MM.1S (cell line): ENCODE measurements around the gene PDE3B.

ENCODE experiments used
- DNase-seq: peaks from one replicate; pipeline ENCODE4 v3.0.0-alpha.2; 2015
- H2AFZ ChIP-seq: fragments of 300-600 bp; sonication (generic); 2 replicates; pipeline ENCODE4 v1.6.0; 2016; ENCODE audit warnings: antibody characterized with exemption, low read length
- H3F3A ChIP-seq: fragments of 300-600 bp; sonication (generic); 2 replicates; pipeline ENCODE4 v1.6.1; 2016; ENCODE audit warnings: mild to moderate bottlenecking, antibody characterized with exemption, low read length, moderate library complexity, mixed read lengths; ENCODE audit not compliant: insufficient read depth
- H3K27ac ChIP-seq: fragments of 300-600 bp; sonication (generic); 2 replicates; pipeline ENCODE4 v1.5.1; 2016; ENCODE audit warnings: mild to moderate bottlenecking, low read length
- H3K27me3 ChIP-seq: fragments of 300-600 bp; sonication (generic); replicated peaks from 2 replicates; pipeline ENCODE4 v1.6.0; 2016; ENCODE audit warnings: low read length; ENCODE audit not compliant: insufficient read depth
- H3K36me3 ChIP-seq: fragments of 300-600 bp; sonication (generic); replicated peaks from 2 replicates; pipeline ENCODE4 v1.6.1; 2016; ENCODE audit warnings: mild to moderate bottlenecking, low read length, mixed read lengths; ENCODE audit not compliant: insufficient read depth
- H3K4me1 ChIP-seq: fragments of 300-600 bp; sonication (generic); 2 replicates; pipeline ENCODE4 v1.6.1; 2016; ENCODE audit warnings: low read length, mixed read lengths
- H3K4me2 ChIP-seq: fragments of 300-600 bp; sonication (generic); 2 replicates; pipeline ENCODE4 v1.6.0; 2016; ENCODE audit warnings: low read depth, low read length
- H3K4me3 ChIP-seq: fragments of 300-600 bp; sonication (generic); 2 replicates; pipeline ENCODE4 v1.5.1; 2016; ENCODE audit warnings: low read length, mixed read lengths
- H3K79me2 ChIP-seq: fragments of 300-600 bp; sonication (generic); 2 replicates; pipeline ENCODE4 v1.6.1; 2016; ENCODE audit warnings: mixed run types, low read length, mixed read lengths
- H3K9ac ChIP-seq: fragments of 300-600 bp; sonication (generic); 2 replicates; pipeline ENCODE4 v1.6.1; 2016; ENCODE audit warnings: low read length, mixed read lengths
- H3K9me2 ChIP-seq: fragments of 300-600 bp; sonication (generic); replicated peaks from 2 replicates; pipeline ENCODE4 v1.6.1; 2016; ENCODE audit warnings: mild to moderate bottlenecking, low read length, mixed read lengths; ENCODE audit not compliant: insufficient read depth
- H3K9me3 ChIP-seq: fragments of 300-600 bp; sonication (generic); replicated peaks from 2 replicates; pipeline ENCODE4 v1.6.1; 2016; ENCODE audit warnings: mild to moderate bottlenecking, low read length, mixed read lengths; ENCODE audit not compliant: insufficient read depth
- H4K20me1 ChIP-seq: fragments of 300-600 bp; sonication (generic); 2 replicates; pipeline ENCODE4 v1.6.1; 2016; ENCODE audit warnings: mild to moderate bottlenecking, low read length, moderate library complexity, mixed read lengths; ENCODE audit not compliant: insufficient read depth
- EZH2 ChIP-seq: fragments of 300-600 bp; sonication (generic); optimal IDR thresholded peaks from 2 replicates; pipeline ENCODE3; 2017; ENCODE audit warnings: low read depth, mild to moderate bottlenecking, antibody characterized with exemption, low read length, mixed read lengths
- EZH2phosphoT487 ChIP-seq: fragments of 300-600 bp; sonication (generic); IDR thresholded peaks from 2 replicates; pipeline ENCODE4 v1.6.1; 2018; ENCODE audit warnings: antibody characterized with exemption, low read length
- TF ChIP-seq, protein P1 (sequence below): fragments of 300-600 bp; sonication (generic); IDR thresholded peaks from 2 replicates; pipeline ENCODE4 v1.5.1; 2016; ENCODE audit warnings: antibody characterized with exemption, low read length, mixed read lengths

Gene PDE3B

GRCh38 chr11:14617241-14618027, 26.2 kb upstream of the PDE3B start:
- H3K4me3 ChIP-seq = no peak overlapping the region
- H3K4me1 ChIP-seq = no peaks in the 10 kb centered on the region
- H3K79me2 ChIP-seq = no peaks in the 10 kb centered on the region
- H2AFZ ChIP-seq = no peak overlapping the region
- H3F3A ChIP-seq = no peaks in the 10 kb centered on the region
- TF ChIP-seq EZH2phosphoT487 = no peak
- TF ChIP-seq, protein P1, sequence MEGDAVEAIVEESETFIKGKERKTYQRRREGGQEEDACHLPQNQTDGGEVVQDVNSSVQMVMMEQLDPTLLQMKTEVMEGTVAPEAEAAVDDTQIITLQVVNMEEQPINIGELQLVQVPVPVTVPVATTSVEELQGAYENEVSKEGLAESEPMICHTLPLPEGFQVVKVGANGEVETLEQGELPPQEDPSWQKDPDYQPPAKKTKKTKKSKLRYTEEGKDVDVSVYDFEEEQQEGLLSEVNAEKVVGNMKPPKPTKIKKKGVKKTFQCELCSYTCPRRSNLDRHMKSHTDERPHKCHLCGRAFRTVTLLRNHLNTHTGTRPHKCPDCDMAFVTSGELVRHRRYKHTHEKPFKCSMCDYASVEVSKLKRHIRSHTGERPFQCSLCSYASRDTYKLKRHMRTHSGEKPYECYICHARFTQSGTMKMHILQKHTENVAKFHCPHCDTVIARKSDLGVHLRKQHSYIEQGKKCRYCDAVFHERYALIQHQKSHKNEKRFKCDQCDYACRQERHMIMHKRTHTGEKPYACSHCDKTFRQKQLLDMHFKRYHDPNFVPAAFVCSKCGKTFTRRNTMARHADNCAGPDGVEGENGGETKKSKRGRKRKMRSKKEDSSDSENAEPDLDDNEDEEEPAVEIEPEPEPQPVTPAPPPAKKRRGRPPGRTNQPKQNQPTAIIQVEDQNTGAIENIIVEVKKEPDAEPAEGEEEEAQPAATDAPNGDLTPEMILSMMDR = no peak
- TF ChIP-seq EZH2 = no peak
- H3K4me2 ChIP-seq = no peak overlapping the region
- no peak overlapping the region for H3K27ac ChIP-seq
- H4K20me1 ChIP-seq = no peaks in the 10 kb centered on the region
- no peaks in the 10 kb centered on the region for H3K9me3 ChIP-seq
- no peak overlapping the region for H3K9ac ChIP-seq
- no peak for DNase-seq
- H3K36me3 ChIP-seq = no peaks in the 10 kb centered on the region
- no peaks in the 10 kb centered on the region for H3K9me2 ChIP-seq
- H3K27me3 ChIP-seq = no peaks in the 10 kb centered on the region

DNA sequence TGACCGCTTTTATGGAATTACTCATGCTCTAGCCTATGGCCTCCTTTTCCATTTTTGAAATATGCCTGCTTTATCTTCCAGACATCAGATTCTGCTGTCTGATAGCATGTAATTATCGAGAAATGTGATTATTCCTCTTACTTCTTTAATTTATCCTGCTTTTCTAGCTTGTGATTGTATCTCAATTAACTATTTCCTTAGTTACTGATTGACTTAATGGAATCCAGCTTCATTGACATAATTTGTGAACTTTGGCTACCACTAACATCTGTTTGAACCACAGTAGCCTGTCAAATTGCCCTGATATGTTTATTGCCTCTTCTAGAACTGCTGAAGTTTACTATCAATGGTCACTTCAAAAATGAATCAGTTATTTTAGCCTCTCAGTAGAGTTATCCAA, 25.5 kb upstream of the PDE3B start:
- H4K20me1 ChIP-seq = no peaks in the 10 kb centered on the region
- DNase-seq = no peak
- no peaks in the 10 kb centered on the region for H3K4me1 ChIP-seq
- H3K4me2 ChIP-seq = no peak overlapping the region
- H3K9me2 ChIP-seq = no peaks in the 10 kb centered on the region
- H3K36me3 ChIP-seq = no peaks in the 10 kb centered on the region
- H3K4me3 ChIP-seq = no peak overlapping the region
- no peak overlapping the region for H3K9ac ChIP-seq
- no peaks in the 10 kb centered on the region for H3F3A ChIP-seq
- no peaks in the 10 kb centered on the region for H3K79me2 ChIP-seq
- no peak overlapping the region for H2AFZ ChIP-seq
- H3K9me3 ChIP-seq = no peaks in the 10 kb centered on the region
- TF ChIP-seq EZH2 (no peak), EZH2phosphoT487 (no peak)
- TF ChIP-seq, protein P1 = no peak
- no peaks in the 10 kb centered on the region for H3K27me3 ChIP-seq
- H3K27ac ChIP-seq = no peak overlapping the region

DNA sequence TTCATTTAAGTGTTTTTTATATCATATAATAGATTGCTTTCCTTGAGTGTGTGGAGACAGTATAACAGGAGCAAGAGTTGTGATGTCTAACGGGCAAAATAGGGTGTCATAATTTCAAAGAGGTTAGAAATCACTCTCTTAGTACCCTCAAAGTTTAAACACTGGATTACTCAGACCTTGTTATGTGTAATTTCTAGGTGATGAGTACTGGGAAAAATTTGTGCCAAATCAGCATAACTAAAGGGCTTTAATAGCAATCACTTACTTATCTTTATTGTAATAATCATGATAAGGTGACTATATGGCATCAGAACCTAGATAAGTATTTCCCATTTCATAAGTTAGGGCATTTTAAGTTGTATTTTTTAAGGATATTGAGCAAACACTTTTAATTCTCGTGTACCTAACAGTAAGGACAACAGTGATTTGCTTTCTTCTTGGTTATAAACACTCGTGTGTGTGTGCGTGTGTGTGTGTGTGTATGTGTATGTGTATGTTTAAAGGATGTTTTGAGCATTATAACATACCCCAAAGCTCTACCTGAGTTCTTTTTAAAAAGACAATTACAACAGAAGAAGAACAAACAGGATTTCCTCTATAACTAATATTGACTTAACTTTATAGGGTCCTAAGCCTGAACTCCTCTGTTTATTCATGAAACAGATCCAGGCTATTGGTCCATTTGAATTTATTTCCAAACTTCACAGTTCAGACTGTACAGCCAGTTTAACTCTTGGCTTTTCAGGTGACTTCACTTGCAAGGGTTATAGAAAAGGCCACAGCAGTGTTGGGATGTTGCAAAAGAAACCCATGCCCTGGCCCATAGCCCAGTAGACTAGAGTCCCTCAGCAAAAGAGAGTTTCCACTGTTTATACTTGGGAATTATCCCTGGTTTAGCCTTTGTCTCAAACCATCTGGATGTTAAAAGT, 23.7 kb upstream of the PDE3B start:
- H3K27me3 ChIP-seq = no peaks in the 10 kb centered on the region
- H3K27ac ChIP-seq = no peak overlapping the region
- no peaks in the 10 kb centered on the region for H3K4me1 ChIP-seq
- no peaks in the 10 kb centered on the region for H3F3A ChIP-seq
- no peaks in the 10 kb centered on the region for H3K9me3 ChIP-seq
- H3K4me3 ChIP-seq = no peak overlapping the region
- H3K4me2 ChIP-seq = no peak overlapping the region
- H4K20me1 ChIP-seq = no peaks in the 10 kb centered on the region
- no peaks in the 10 kb centered on the region for H3K9me2 ChIP-seq
- no peak overlapping the region for H2AFZ ChIP-seq
- DNase-seq = no peak
- no peak overlapping the region for H3K9ac ChIP-seq
- H3K79me2 ChIP-seq = no peaks in the 10 kb centered on the region
- no peaks in the 10 kb centered on the region for H3K36me3 ChIP-seq
- no peak for TF ChIP-seq EZH2
- TF ChIP-seq EZH2phosphoT487 = no peak
- TF ChIP-seq, protein P1 = no peak
